Natural killer cell (primary cell): ENCODE results near the gene ZNF70. TPM values are rescaled to one million over a fixed set of nuclear protein-coding genes. Genes with fewer than 3 reads are reported as not detected.

ENCODE experiments used
- ATAC-seq, 3 donors: fragments of 150-1000 bp in 2 of 3; fragments of 200-7000 bp in 1 of 3; cut with Tn5 transposase; 1 replicate in 1 of 3; 2 replicates in 2 of 3; pipeline ENCODE4 v1.10.0; 2021; ENCODE audit warnings: mild to moderate bottlenecking in 2 of 3, moderate library complexity in 2 of 3
- DNase-seq, 2 donors: peaks; one replicate each; pipeline versions ENCODE4 v3.0.0 to v3.0.0-alpha.2; 2013 to 2021; ENCODE audit warnings: mixed read lengths in 1 of 2
- H3K27ac ChIP-seq: one replicate; pipeline ENCODE4 v1.5.1; 2013; ENCODE audit warnings: mild to moderate bottlenecking, low read length
- H3K27me3 ChIP-seq: one replicate; pipeline ENCODE4 v1.6.1; 2013; ENCODE audit warnings: low read length; ENCODE audit not compliant: control insufficient read depth, insufficient read depth
- H3K36me3 ChIP-seq: one replicate; pipeline ENCODE4 v1.6.1; 2013; ENCODE audit warnings: low read length; ENCODE audit not compliant: control insufficient read depth, insufficient read depth
- H3K4me1 ChIP-seq: one replicate; pipeline ENCODE4 v1.6.1; 2013; ENCODE audit warnings: low read length; ENCODE audit not compliant: control insufficient read depth, insufficient read depth
- H3K4me3 ChIP-seq: one replicate; pipeline ENCODE4 v1.5.1; 2013; ENCODE audit warnings: low read length
- H3K9me3 ChIP-seq: one replicate; pipeline ENCODE4 v1.6.1; 2013; ENCODE audit warnings: low read length; ENCODE audit not compliant: control insufficient read depth, insufficient read depth
- H3K27ac Mint-ChIP-seq, 2 donors: one replicate each; pipeline ENCODE4 v1.8.0; 2022; ENCODE audit warnings: mild to moderate bottlenecking in 2 of 2, mixed read lengths in 2 of 2, moderate library complexity in 1 of 2
- H3K27me3 Mint-ChIP-seq, 2 donors: one replicate each; pipeline ENCODE4 v1.8.0; 2022; ENCODE audit warnings: low read depth in 2 of 2, mixed read lengths in 2 of 2
- H3K36me3 Mint-ChIP-seq: one replicate; pipeline ENCODE4 v1.8.0; 2022; ENCODE audit warnings: mixed read lengths
- H3K4me1 Mint-ChIP-seq, 2 donors: one replicate each; pipeline ENCODE4 v1.8.0; 2022; ENCODE audit warnings: mixed read lengths in 2 of 2
- H3K4me3 Mint-ChIP-seq: one replicate; pipeline ENCODE4 v1.8.0; 2022; ENCODE audit warnings: mild to moderate bottlenecking, moderate library complexity, mixed read lengths
- H3K9me3 Mint-ChIP-seq, 2 donors: one replicate each; pipeline ENCODE4 v1.8.0; 2022; ENCODE audit warnings: mixed read lengths in 2 of 2
- WGBS: methylation state at CpG from one replicate; pipeline ENCODE4 v1.1.7; 2013; ENCODE audit warnings: missing lambda C conversion rate; ENCODE audit not compliant: insufficient coverage; 5-methylcytosine and 5-hydroxymethylcytosine counted together
- intact Hi-C: fragments of 100-400 bp; cut with micrococcal nuclease; formaldehyde crosslinking; loops from one replicate; pipeline ENCODE4 v1.14.2; 2022
- total RNA-seq, 4 donors: library from RNA; stranded (reverse); fragments of 120-200 nt in 1 of 4; gene quantifications; one replicate each; pipeline versions ENCODE4 v1.2.3 to v1.2.4, GENCODE V29; 2013 to 2022
- TF ChIP-seq, protein P1 (sequence below): fragments of 200-600 bp; IDR thresholded peaks from one replicate; pipeline ENCODE4 v1.8.0; 2022; ENCODE audit warnings: antibody characterized with exemption

Gene ZNF70
- total RNA-seq, 3 donors from 2014 or later (not counting 1 experiment from before 2014, with no cell fraction given) = 7.4 to 9.1 (median 7.7) TPM

DNA sequence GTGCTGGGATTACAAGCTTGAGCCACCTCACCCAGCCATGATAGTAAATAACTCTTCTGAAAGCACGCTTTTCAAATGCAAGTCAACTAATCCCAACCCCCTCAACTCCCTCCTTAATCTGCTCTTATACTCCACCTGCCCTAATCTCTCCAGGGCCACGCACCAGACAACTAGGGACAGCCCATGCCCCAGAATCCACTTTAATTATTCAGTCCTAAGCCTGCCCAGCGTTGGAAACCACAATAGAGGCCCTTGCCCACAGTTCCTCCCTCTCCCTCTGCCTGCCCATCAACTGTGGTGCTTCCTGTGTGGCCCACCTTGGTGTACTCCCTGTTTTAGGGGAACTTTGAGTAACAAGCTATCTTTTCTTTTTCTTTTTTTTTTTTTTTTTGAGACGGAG is 6.0 kb upstream of the ZNF70 start:
- no peaks in the 10 kb centered on the region for H3K36me3 Mint-ChIP-seq
- H3K27ac ChIP-seq = no peak overlapping the region

DNA sequence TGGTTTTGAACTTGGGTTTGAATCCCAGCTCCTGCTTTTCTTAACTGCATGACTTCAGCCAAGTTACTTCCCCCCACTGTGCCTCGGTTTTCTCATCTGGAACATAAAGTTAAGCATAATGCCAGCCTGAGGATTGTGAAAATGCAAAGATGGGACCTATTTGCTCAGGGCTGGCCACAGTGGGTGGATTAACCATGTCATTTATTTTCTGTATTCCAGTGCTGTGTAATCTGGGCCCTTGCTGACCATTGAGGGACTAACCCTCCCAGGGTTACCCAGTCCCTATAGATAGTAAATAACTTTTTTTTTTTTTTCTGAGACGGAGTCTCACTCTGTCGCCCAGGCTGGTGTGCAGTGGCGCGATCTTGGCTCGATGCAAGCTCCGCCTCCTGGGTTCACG is 4.8 kb upstream of the ZNF70 start:
- H3K4me1 ChIP-seq = peaks cover 16% of the 10 kb centered on the region
- no peaks in the 10 kb centered on the region for H3K36me3 ChIP-seq
- no peak overlapping the region for H3K4me3 Mint-ChIP-seq
- TF ChIP-seq, protein P1, sequence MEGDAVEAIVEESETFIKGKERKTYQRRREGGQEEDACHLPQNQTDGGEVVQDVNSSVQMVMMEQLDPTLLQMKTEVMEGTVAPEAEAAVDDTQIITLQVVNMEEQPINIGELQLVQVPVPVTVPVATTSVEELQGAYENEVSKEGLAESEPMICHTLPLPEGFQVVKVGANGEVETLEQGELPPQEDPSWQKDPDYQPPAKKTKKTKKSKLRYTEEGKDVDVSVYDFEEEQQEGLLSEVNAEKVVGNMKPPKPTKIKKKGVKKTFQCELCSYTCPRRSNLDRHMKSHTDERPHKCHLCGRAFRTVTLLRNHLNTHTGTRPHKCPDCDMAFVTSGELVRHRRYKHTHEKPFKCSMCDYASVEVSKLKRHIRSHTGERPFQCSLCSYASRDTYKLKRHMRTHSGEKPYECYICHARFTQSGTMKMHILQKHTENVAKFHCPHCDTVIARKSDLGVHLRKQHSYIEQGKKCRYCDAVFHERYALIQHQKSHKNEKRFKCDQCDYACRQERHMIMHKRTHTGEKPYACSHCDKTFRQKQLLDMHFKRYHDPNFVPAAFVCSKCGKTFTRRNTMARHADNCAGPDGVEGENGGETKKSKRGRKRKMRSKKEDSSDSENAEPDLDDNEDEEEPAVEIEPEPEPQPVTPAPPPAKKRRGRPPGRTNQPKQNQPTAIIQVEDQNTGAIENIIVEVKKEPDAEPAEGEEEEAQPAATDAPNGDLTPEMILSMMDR = no peak
- WGBS = 88% methylated on average over 7 of the region's 8 CpGs
- no peak overlapping the region for H3K27ac ChIP-seq
- no peaks in the 10 kb centered on the region for H3K36me3 Mint-ChIP-seq
- H3K9me3 ChIP-seq = no peaks in the 10 kb centered on the region
- ATAC-seq = no peak
- H3K4me1 Mint-ChIP-seq = peaks cover 1 to 6% of the 10 kb centered on the region in 2 donors
- no peaks in the 10 kb centered on the region for H3K9me3 Mint-ChIP-seq
- no peak overlapping the region for H3K4me3 ChIP-seq
- no peak for DNase-seq
- no peak overlapping the region for H3K27ac Mint-ChIP-seq
- no peaks in the 10 kb centered on the region for H3K27me3 Mint-ChIP-seq
- no peaks in the 10 kb centered on the region for H3K27me3 ChIP-seq
- intact Hi-C loops = no loop called here

More for the DNA sequence above, 6.0 kb upstream of the ZNF70 start:
- Histone ChIP-seq H3K4me3 (no peak overlapping the region), H3K9me3 (no peaks in the 10 kb centered on the region), H3K27me3 (no peaks in the 10 kb centered on the region), H3K4me1 (peaks cover 10% of the 10 kb centered on the region), H3K36me3 (no peaks in the 10 kb centered on the region)
- Mint-ChIP-seq H3K27me3 (no peaks in the 10 kb centered on the region), H3K27ac (no peak overlapping the region), H3K4me1 (peaks cover 0 to 4% of the 10 kb centered on the region in 2 donors), H3K9me3 (no peaks in the 10 kb centered on the region), H3K4me3 (no peak overlapping the region)
- DNase-seq = no peak
- no peak for ATAC-seq
- WGBS = 24% methylated on average over 4 of the region's 4 CpGs
- intact Hi-C loops = no loop called here
- TF ChIP-seq, protein P1 = no peak

DNA sequence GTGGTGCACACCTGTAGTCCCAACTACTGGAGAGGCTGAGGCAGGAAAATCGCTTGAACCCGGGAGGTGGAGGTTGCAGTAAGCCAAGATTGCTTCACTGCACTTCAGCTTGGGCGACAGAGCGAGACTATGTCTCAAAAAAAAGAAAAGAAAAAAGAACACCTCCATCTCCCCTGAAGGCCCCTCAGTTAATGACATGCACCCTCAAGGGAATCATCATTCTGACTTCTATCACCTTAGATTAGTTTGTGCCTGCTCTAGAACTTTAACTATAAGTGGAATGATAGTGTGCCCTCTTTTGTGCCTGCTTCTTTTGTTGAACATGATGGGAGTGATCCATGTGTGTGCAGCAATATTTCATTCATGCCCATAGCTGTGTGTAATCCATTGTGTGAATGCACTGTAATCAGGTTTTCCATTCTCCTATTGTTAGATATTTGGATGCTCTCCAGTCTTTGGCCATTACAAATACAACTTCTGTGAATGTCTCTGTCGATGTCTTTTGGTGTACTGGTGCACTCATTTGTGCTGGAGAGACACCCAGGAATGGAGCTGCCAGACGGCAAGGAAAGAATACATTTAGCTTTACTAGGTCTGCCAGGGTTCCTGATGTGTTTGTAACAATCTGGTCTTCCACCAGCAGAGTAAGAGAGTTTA is 4.2 kb upstream of the ZNF70 start:
- H3K4me1 ChIP-seq = peaks cover 22% of the 10 kb centered on the region
- intact Hi-C loops = no loop called here

More for the DNA sequence above, 4.2 kb upstream of the ZNF70 start:
- no peaks in the 10 kb centered on the region for H3K27me3 ChIP-seq
- no peaks in the 10 kb centered on the region for H3K36me3 ChIP-seq
- 83% methylated on average over 6 of the region's 6 CpGs for WGBS
- H3K9me3 Mint-ChIP-seq = no peaks in the 10 kb centered on the region
- H3K4me3 ChIP-seq = no peak overlapping the region
- peaks cover 7 to 12% of the 10 kb centered on the region in 2 donors for H3K4me1 Mint-ChIP-seq
- no peaks in the 10 kb centered on the region for H3K27me3 Mint-ChIP-seq
- no peaks in the 10 kb centered on the region for H3K9me3 ChIP-seq
- no peak for DNase-seq
- H3K27ac ChIP-seq = no peak overlapping the region
- no peak overlapping the region for H3K27ac Mint-ChIP-seq
- H3K4me3 Mint-ChIP-seq = no peak overlapping the region
- H3K36me3 Mint-ChIP-seq = no peaks in the 10 kb centered on the region
- TF ChIP-seq, protein P1 = no peak
- no peak for ATAC-seq
